Loucy (cell line): ENCODE results near the gene SFMBT2.

Source experiments
- CTCF ChIP-seq: fragments of 200-600 bp; sonication (generic); conservative IDR thresholded peaks from 2 replicates; pipeline ENCODE4 v1.5.1; 2014; ENCODE audit warnings: mild to moderate bottlenecking, antibody characterized with exemption, low read length
- EZH2phosphoT487 ChIP-seq: fragments of 200-600 bp; IDR thresholded peaks from 2 replicates; pipeline ENCODE4 v1.6.1; 2018; ENCODE audit warnings: antibody characterized with exemption, mild to moderate bottlenecking, moderate library complexity, borderline replicate concordance

- no peak for TF ChIP-seq CTCF
- no peak for TF ChIP-seq EZH2phosphoT487
These were observed 236.9 kb downstream of the SFMBT2 start for GRCh38 chr10:7173948-7174347.
